NCI-H2029 treated with DMSO at 0.1 percent for 48 hours (cell line): ENCODE measurements around the gene EID3.
"Not testable (repeated sequence)": the region's sequence is repeated elsewhere in the genome, so short reads cannot be mapped to it uniquely, and the experiment has no call there.

Experiments used
- DNase-seq: peaks from one replicate; lab custom pipeline; 2025; lab: John Stamatoyannopoulos, UW

EID3 gene

DNA sequence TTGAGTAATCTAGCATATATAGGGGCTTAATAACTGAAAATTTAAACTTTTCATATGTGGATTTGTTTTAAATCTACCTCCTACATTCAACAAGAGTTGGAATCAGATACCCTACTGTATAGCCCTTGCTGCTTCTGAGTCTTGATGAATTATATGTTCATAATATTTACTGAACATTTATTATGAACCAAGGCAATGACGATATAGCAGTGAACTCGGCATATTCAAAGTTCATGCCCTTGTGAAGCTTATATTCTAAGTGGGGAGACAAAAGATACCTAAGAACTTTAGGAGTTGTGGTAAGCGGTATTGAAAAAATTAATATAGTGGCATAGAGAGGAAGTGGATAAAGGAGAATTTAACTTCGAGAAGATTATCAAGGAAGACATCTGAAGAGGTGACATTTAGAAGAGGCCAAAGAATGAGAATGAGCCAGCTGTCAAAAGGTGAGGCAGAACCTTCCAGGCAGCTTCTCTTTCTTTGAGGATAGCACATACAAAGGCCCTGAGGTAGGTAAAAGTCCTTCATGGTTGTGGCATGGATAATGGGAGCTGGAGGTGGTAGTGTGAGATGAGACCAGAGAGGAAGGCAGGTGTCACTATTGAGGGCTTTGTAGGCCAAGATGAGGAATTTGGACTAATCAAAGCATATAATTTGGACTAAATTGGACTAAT is 10.2 kb downstream of the EID3 start:
- DNase-seq: no peak

DNA sequence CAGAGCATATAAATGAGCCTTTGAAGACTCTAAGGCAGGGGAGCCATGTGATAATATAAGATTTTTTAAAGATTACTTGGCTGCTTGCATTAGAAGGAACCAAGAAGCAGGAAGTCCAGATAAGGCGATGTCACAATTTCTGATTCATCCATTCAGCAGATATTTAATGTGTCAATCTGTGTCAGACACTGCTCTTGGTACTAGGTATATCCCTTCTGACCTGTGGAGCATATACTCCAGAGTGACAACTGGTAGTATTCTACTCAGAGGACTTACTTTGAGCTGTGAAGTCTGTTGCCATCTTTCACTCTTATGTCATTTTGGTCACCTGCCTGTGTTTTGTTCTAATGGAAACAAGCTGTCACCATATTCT is 10.7 kb downstream of the EID3 start:
- DNase-seq: no peak

DNA sequence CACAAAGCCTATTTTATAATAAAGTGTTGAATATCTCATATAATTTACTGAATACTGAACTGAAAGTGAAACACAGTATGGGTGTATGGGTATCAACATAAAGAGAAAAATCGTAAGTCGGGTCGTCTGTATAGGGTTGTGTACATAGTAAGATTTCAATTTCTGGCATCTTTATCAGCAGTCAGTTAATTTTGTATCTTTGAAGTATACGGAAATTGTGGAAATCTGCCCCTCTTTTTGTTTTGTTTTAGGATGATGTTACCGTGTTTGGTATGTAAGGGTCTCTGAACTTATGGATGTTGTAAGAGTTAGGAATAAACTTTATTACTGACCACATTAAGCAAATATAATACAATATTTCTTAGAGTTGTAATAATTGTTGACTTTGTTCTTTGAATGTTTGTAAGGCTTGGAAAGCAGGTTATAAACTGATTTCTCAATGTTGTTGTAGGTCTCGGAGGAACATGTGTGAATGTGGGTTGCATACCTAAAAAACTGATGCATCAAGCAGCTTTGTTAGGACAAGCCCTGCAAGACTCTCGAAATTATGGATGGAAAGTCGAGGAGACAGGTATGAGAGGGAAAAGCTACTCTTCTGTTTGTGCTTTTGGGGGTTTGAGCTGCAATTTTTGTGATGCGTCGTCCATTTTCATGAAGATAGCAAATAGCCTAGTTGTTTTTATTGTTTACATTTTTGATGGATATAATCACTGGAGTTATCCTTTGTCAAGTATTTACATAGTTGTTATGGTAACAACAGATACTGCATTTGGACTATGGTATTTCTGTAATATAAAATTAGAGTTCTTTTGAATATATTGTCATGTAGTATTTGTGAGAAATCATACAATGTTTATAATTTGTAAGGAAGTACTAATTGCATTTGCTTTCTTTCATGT is 12.0 kb downstream of the EID3 start:
- DNase-seq: no peak

DNA sequence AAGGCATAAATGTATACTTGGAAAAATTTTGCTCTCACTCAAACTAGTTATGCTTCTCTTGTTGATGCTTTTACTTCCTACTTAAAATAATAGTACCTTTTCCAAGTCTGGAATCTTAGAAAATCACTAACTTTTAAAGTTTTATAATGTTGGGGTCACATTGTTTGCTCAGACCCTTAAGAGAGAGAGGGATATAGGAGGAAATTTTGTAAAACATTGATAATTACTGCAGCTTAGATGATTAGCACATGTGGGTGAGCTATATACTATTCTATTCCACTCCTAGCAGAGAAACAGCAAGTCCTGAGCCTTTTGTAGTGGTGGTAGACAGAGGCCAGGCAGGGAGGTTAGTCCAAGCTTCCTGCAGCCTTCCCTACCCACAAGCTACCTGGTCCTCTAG is 13.4 kb downstream of the EID3 start:
- DNase-seq: no peak

DNA sequence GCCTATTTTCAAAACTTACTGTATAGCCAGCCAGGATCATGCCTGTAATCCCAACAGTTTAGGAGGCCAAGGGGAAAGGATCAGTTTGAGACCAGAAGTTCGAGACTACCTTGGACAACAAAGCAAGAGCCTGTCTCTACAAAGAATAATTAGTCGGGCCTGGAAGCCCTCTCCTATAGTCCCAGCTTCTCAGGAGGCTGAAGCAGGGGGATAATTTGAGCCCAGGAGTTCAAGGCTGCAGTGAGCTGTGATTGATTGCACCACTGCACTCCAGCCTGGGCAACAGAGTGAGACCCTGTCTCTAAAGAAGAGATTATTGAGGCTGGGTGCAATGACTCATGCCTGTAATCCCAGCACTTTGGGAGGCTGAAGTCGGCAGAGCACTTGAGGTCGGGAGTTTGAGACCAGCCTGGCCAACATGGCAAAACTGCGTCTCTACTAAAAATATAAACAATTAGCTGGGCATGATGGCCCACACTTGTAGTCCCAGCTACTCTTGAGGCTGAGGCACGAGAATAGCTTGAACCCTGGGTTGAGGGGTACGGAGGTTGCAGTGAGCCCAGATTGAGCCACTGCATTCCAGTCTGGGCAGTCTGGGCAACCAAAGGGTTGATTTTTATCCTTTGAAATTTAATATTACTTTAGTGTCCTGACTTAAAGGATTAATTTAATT is 14.1 kb downstream of the EID3 start:
- no peak for DNase-seq

DNA sequence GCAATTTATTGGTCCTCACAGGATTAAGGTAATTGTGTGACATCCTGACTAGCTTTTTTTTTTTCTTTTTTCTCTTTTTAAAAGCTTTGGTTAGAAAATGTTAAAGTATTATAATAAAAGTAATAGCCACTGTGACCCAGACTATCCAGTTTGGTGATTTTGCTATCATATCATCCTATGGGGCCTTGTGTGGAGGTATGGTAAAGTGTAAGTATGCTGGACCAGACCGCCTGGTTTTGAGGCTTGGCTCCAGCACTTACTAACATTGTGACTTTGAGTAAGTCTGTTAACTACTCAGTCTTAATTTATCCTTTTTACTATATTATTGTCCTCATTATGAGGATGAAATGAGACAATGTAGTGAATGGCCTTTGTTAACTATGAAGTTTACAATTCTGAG is 15.5 kb downstream of the EID3 start:
- DNase-seq: no peak

DNA sequence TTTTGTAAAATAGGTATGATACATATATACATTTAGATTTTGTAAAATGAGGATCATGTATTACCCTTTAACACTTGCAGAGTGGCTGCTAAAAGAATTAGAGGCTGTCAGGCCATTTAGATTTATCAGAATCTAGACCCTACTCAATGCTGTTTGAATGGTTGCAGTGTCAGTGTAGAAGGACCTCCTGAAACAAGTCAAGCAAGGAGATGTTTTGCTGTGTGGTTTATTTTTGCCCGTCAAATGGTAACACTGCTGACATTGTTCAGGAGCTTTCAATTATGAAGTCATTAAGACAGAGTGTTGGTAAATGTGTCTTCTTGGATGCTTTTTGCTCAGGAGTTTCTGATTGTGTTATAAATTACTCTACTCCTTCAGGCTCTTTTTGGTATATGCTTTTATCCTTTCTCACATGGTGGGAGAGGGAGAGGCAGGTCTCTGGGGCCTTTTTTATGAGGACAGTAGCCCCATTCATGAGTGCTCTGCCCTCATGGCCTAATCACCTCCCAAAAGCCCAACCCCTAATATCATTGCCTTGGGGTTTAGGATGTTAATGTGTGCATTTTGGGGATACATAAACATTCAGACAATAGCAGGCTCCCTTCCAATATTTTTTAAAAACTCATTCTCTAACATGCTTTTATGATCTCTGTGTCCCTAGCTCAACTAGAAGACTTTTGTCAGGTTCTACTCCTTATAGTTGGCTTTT is 16.5 kb downstream of the EID3 start:
- DNase-seq: no peak

DNA sequence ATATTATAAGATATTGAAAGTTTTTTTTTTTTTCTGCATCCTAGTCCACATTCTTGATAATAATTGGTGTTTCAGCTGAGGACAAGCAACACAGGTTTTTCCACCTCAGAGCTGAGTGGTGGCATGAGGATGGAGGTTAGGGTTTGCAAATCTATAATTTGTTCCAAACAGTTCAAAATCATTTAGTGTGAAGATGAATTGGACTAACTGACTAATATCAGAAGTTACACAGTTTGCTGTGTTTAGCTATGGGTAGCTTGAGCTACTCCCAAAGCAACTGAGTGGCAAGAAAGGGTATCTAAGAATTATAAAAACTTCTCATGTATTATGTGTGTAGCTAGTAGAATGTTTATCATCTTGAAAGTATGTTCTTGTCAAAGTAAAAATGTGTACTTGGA is 17.1 kb downstream of the EID3 start:
- no peak for DNase-seq

DNA sequence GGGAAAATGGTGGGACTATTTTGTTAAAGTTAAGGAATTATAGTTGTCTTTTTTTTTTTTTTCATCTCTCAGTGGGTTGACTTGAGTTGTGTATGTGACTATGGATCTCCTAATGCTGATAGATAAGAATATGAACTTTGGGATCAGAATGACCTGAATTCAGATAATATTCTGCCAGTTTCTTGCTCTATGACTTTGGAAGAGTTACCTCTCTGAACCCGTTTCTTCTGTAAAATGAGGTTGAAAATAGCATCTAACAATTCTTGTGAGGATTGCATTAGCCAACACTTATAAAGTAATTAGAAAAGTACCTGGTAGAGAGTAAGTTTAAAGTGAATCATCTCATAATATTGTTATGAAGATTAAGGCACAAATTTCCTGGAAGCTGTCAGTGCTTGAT is 18.4 kb downstream of the EID3 start:
- no peak for DNase-seq

DNA sequence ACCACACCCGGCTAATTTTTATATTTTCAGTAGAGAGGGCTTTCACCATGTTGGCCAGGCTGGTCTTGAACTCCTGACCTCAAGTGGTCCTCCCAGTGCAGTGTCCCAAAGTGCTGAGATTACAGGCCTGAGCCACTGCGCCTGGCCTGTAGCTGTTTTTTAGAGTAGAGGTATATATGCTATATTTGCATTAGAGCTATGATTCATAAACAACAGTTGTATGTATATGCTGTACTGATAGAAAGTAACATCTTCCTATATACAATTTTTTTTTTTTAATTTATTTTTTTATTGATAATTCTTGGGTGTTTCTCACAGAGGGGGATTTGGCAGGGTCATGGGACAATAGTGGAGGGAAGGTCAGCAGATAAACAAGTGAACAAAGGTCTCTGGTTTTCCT is 19.0 kb downstream of the EID3 start:
- not testable (repeated sequence) for DNase-seq

DNA sequence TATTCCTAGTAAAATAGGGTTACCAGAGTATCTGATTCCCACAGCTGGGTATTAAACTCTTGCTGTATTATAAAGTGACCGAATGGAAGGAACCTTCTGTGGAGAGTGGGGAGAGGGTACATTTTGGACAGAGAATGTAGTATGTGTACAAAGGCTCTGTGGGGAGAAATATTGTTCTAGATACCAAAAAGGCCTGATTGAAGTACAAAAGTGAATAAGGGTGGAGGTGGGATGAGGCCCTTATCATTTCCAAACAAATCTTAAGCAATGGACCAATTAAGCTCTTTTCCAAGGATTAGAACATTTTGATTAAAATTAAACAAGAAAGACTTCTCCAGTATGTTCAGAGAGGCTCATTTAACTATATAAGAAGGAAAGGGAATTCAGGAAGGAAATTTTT is 20.4 kb downstream of the EID3 start:
- DNase-seq: no peak

DNA sequence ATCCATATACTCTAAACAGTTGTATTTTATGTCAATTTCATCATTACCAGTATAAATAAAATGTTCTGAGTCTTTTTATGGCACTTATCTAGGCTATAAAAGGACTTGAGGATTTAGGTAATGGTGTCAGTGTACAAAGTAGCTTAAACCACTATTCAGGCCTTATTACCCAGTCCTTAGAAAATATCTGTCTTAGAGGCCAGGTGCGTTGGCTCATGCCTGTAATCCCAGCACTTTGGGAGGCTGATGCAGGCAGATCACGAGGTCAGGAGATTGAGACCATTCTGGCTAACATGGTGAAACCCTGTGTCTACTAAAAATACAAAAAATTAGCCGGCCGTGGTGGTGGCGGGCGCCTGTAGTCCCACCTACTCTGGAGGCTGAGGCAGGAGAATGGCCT is 24.7 kb downstream of the EID3 start:
- DNase-seq: not testable (repeated sequence)

DNA sequence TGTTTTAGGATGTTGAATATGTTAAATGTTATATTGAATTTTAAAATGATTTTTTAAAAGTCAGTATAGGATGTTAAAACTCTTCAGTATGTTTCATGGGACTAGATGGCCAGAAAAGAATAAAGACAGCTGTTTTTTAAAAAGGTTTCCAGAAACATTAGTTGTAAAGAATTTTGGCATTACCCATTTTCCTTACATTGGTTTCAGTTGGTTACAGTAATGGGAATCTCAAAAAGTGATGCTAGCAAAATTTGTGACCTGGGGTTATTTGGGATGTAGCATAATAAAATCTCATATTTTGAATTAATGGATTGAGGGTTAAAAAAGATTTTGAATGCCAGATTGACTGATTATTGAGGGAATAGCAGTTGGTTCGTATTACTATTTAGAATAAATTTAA is 25.3 kb downstream of the EID3 start:
- no peak for DNase-seq

DNA sequence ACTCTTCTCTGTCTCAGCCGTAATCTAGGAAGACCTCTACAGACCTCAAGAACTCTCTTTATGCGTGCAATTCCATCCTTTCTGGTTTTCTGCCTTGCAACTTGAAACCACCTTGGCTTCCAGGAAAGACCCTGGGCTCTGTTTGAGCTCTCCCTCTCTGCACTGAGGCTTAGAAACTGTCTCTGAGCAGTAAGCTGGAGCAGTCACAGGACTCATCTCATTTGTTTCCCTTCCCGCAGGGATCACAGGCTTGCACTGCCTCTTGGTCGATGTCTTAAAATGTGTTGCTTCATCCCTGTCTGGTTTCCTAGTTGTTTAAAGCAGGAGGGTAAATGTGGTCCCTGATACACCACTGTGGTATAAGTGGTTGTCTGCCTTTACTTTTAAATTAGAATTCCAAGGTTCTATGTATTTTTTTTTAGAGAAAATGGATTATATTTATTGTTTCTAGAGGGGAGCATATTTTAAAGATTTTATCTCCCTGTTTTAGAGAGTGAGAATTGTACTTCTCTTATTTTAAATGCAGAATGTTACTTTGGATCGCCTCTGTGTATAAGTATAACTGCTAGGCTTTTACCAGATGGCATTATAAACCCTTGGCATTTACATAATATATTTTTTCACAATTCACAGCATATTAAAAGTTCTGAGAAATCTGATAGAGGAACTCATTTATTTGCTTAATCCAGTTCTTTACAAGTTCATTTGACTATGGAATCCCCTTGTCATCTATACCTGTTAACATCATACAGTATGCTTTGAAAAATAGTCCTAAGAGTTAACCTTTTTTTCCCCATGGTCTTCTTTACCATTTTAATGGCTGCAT is 26.4 kb downstream of the EID3 start:
- DNase-seq: no peak

DNA sequence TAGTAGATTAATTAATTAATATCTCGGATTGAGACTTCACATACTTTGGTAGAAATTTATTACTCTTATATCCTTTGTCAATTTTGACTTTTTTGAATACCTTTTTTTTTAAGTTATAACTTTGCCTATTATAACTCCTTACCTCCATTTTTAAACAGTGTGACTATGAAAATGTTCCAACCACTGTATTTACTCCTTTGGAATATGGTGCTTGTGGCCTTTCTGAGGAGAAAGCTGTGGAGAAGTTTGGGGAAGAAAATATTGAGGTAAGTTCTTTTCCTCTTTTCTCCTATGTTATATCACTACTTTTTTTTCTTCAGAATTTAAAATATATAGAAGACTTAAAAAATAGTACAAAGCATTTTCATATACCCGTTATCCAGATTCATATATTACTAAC is 27.8 kb downstream of the EID3 start:
- DNase-seq: no peak

DNA sequence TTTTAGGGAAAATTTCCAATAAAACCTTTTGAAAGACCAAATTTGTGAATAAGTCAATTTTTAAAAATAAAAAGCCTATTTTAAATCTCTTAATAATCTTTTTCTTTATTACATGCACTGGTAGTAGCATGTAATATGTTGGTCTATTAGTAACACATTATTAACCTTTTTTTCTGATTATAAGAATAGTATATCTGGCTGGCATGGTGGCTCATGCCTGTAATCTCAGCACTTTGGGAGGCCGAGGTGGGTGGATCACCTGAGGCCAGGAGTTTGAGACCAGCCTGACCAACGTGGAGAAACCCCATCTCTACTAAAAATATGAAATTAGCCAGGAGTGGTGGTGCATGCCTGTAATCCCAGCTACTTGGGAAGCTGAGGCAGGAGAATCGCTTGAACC is 28.7 kb downstream of the EID3 start:
- DNase-seq: not testable (repeated sequence)

DNA sequence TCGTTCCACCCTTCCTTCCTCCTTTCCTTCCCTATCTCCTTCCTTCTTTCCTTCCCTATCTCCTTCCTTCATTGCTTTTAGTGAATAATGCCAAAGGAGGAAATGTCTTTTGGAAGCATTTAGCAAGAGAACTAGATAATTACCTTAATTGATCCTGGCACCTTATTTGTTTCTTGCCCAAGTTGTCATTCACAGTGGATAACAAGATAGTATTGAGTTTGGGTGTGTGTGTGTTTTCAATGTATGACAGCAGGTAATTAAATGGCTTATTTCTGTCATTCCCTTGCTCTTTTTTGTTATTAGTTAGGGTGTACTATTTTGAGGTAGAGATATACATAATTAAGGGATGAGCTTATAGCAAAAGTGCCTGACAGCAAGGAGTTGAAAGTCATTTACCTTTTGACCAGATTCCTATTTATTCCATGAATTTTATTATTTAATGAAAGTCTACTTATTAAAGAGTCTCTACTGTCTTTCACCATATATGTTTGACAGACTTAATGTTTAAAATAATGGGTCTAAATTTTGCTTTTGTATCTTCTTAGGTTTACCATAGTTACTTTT is 30.2 kb downstream of the EID3 start:
- DNase-seq: no peak

DNA sequence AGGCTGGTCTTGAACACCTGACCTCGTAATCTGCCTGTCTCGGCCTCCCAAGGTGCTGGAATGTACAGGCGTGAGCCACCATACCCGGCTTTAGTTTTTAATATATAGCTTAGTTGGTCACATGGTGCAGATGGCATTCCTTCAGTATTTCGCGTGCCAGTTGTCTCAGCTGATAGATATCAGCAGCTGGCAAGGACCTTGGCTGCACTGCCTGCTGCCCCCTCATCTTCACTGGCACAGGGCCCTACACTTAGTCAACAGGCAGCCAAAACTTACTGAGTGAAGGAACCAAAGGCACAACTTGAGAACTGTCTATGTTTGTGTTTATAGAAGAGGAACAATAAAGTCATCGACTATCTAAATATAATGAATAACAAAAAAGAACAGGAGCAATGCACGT is 31.0 kb downstream of the EID3 start:
- no peak for DNase-seq

DNA sequence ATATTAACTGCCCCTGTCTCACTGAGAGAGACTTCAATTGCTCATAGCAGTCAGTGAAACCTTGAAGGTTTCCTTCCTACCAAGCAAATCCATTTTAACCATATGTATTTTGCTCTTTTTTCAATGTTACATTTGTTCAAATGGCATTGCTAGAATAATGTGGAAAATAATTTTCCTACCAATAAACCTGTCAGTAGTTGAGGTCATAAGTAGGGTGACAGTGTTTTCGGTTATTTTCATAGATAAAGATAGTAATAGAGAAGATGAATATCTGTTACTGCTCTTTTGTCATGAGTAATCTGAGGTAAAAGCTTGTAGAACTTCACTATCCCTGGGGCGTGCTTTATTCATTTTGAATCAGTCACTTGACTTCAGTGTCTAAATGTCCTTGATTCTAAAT is 32.6 kb downstream of the EID3 start:
- DNase-seq: no peak

DNA sequence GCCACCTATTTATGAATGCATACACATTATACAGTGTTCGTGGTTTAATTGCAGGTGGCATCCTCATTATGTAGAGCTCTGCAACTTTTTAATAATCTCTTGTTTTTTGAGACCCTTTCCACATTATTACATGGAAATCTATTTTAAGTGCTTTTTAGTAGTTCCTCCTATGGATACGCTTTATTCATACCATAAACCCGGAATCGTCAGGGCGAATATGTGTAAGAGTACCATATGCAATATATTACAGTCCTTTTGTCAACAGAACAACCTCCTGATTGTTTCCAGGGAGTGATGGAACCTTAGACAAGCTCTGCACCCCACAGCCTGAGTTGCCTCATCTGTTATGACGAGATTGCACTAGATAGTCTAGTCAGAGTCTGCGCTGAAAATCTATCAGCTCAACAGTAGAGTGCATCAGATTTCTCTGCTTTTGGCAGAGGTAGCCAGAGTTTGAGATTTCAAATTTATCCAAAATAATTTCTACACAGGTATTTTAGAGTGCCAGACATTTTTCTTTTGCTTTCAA is 33.6 kb downstream of the EID3 start:
- no peak for DNase-seq

DNA sequence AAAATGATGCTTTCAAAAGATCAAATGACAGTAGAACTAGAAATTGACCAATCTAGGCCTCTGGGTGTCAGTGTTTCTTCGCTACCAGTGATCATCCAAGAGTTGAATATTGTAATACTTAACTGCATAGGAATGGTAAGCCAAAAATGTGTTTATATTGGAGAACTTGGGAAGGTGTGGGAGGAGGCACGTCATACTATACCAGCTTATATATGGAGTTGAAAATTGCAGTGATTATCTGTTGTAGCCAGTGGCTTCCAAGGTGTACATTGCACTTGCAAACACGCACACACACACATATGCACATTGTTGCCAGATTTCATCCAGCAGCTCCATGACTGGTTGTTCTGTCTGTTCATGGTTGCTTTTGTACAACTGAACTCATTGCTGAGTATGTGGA is 36.1 kb downstream of the EID3 start:
- DNase-seq: no peak
